OCI-LY1 (cell line): ENCODE data around the gene DOCK4.

Source experiments
- H2AFZ ChIP-seq: fragments of 200-600 bp; sonication (generic), shearing (Covaris generic); 2 replicates; pipeline ENCODE4 v1.6.0; 2014; ENCODE audit warnings: antibody characterized with exemption, mild to moderate bottlenecking, low read length
- H3F3A ChIP-seq: fragments of 200-600 bp; sonication (generic), shearing (Covaris generic); 2 replicates; pipeline ENCODE4 v1.6.0; 2014; ENCODE audit warnings: mild to moderate bottlenecking, antibody characterized with exemption, low read length, moderate library complexity; ENCODE audit not compliant: insufficient read depth
- H3K27ac ChIP-seq: fragments of 200-600 bp; sonication (generic); 2 replicates; pipeline ENCODE4 v1.5.1; 2014; ENCODE audit warnings: low read length, mixed run types, mild to moderate bottlenecking, low read depth; ENCODE audit not compliant: poor library complexity, severe bottlenecking
- H3K27me3 ChIP-seq: fragments of 200-600 bp; sonication (generic); 2 replicates; pipeline ENCODE4 v1.6.0; 2014; ENCODE audit warnings: antibody characterized with exemption, mild to moderate bottlenecking, low read length, moderate library complexity; ENCODE audit not compliant: insufficient read depth
- H3K36me3 ChIP-seq: fragments of 200-600 bp; sonication (generic); 2 replicates; pipeline ENCODE4 v1.6.1; 2014; ENCODE audit warnings: mild to moderate bottlenecking, antibody characterized with exemption, low read length, moderate library complexity, mixed read lengths; ENCODE audit not compliant: insufficient read depth
- H3K4me1 ChIP-seq: fragments of 200-600 bp; sonication (generic); 2 replicates; pipeline ENCODE4 v1.5.1; 2014; ENCODE audit warnings: mild to moderate bottlenecking, low read length, moderate library complexity; ENCODE audit not compliant: insufficient read depth, severe bottlenecking
- H3K4me2 ChIP-seq: fragments of 200-600 bp; sonication (generic), shearing (Covaris generic); 2 replicates; pipeline ENCODE4 v1.6.1; 2014; ENCODE audit warnings: low read length
- H3K4me3 ChIP-seq: fragments of 200-600 bp; sonication (generic); 2 replicates; pipeline ENCODE4 v1.5.1; 2014; ENCODE audit warnings: low read length, low read depth, mild to moderate bottlenecking, mixed read lengths; ENCODE audit not compliant: poor library complexity, severe bottlenecking
- H3K79me2 ChIP-seq: fragments of 200-600 bp; shearing (Covaris generic); 2 replicates; pipeline ENCODE4 v1.6.1; 2016; ENCODE audit warnings: mixed run types, low read length, mixed read lengths; ENCODE audit not compliant: insufficient read depth
- H3K9ac ChIP-seq: fragments of 200-600 bp; sonication (generic), shearing (Covaris generic); 2 replicates; pipeline ENCODE4 v1.6.1; 2014; ENCODE audit warnings: mild to moderate bottlenecking, low read length, mixed read lengths
- H3K9me2 ChIP-seq: fragments of 200-600 bp; sonication (generic), shearing (Covaris generic); 2 replicates; pipeline ENCODE4 v1.6.1; 2014; ENCODE audit warnings: low read depth, mild to moderate bottlenecking, low read length, mixed read lengths
- H3K9me3 ChIP-seq: fragments of 200-600 bp; shearing (Covaris generic); 2 replicates; pipeline ENCODE4 v1.6.1; 2014; ENCODE audit warnings: low read length, mixed read lengths
- H4K20me1 ChIP-seq: fragments of 200-600 bp; sonication (generic), shearing (Covaris generic); 2 replicates; pipeline ENCODE4 v1.6.0; 2016; ENCODE audit warnings: mild to moderate bottlenecking, low read length; ENCODE audit not compliant: insufficient read depth
- CTCF ChIP-seq: fragments of 200-600 bp; sonication (generic), shearing (Covaris generic); IDR thresholded peaks from 2 replicates; pipeline ENCODE4 v1.5.1; 2017; ENCODE audit warnings: mild to moderate bottlenecking, antibody characterized with exemption, low read length, moderate library complexity, mixed read lengths
- EZH2 ChIP-seq: fragments of 200-600 bp; sonication (generic), shearing (Covaris generic); IDR thresholded peaks from 2 replicates; pipeline ENCODE4 v1.8.0; 2017; ENCODE audit warnings: borderline replicate concordance, mixed run types, mild to moderate bottlenecking, antibody characterized with exemption, low read length, moderate library complexity, mixed read lengths

Gene DOCK4

GRCh38 chr7:111762211-111762610, 444.0 kb downstream of the DOCK4 start:
- H3K9me3 ChIP-seq, result no peaks in the 10 kb centered on the region
- no peak overlapping the region for H3K4me2 ChIP-seq
- no peak overlapping the region for H2AFZ ChIP-seq
- no peaks in the 10 kb centered on the region for H3K27me3 ChIP-seq
- H3K27ac ChIP-seq, result no peak overlapping the region
- H4K20me1 ChIP-seq, result no peaks in the 10 kb centered on the region
- no peaks in the 10 kb centered on the region for H3K79me2 ChIP-seq
- no peaks in the 10 kb centered on the region for H3K36me3 ChIP-seq
- H3K4me1 ChIP-seq, result no peaks in the 10 kb centered on the region
- H3K9me2 ChIP-seq, result no peaks in the 10 kb centered on the region
- H3K9ac ChIP-seq, result no peak overlapping the region
- TF ChIP-seq CTCF (no peak), EZH2 (no peak)
- no peaks in the 10 kb centered on the region for H3F3A ChIP-seq
- H3K4me3 ChIP-seq, result no peak overlapping the region

- Histone ChIP-seq H3K9me2 (no peaks in the 10 kb centered on the region), H3K9me3 (no peaks in the 10 kb centered on the region), H3K79me2 (no peaks in the 10 kb centered on the region), H3K4me1 (no peaks in the 10 kb centered on the region), H3F3A (no peaks in the 10 kb centered on the region), H4K20me1 (no peaks in the 10 kb centered on the region), H3K27ac (no peak overlapping the region), H3K27me3 (no peaks in the 10 kb centered on the region), H3K4me3 (no peak overlapping the region), H3K36me3 (no peaks in the 10 kb centered on the region), H3K9ac (no peak overlapping the region), H2AFZ (no peak overlapping the region), H3K4me2 (no peak overlapping the region)
- TF ChIP-seq CTCF, result no peak
- no peak for TF ChIP-seq EZH2
Observed at GRCh38 chr7:111760043-111760442, 446.2 kb downstream of the DOCK4 start.

- no peak overlapping the region for H3K9ac ChIP-seq
- no peaks in the 10 kb centered on the region for H4K20me1 ChIP-seq
- no peaks in the 10 kb centered on the region for H3K27me3 ChIP-seq
- no peaks in the 10 kb centered on the region for H3K4me1 ChIP-seq
- no peak overlapping the region for H3K27ac ChIP-seq
- H3F3A ChIP-seq, result no peaks in the 10 kb centered on the region
- no peak for TF ChIP-seq EZH2
- no peak for TF ChIP-seq CTCF
- no peaks in the 10 kb centered on the region for H3K9me3 ChIP-seq
- no peaks in the 10 kb centered on the region for H3K36me3 ChIP-seq
- no peak overlapping the region for H3K4me2 ChIP-seq
- H3K79me2 ChIP-seq, result no peaks in the 10 kb centered on the region
- no peak overlapping the region for H3K4me3 ChIP-seq
- no peaks in the 10 kb centered on the region for H3K9me2 ChIP-seq
- no peak overlapping the region for H2AFZ ChIP-seq
Observed at GRCh38 chr7:111758332-111758731, 447.9 kb downstream of the DOCK4 start.
